Keratinocyte (primary cell): ENCODE data around the gene ENGASE. TPM values are rescaled to one million over a fixed set of nuclear protein-coding genes. Genes with fewer than 3 reads are reported as not detected.
A peak's percentile ranks its signal among the peaks of the same experiment; 100 is the strongest.

Experiments
- DNase-seq: peaks from one replicate; pipeline ENCODE4 v3.0.0-alpha.2; 2011; ENCODE audit warnings: low read depth, missing footprints, low spot score
- FAIRE-seq: peaks from 2 replicates; lab custom pipeline; 2011; peaks lifted over from hg19 to GRCh38; lab: Jason Lieb, UNC
- H2AFZ ChIP-seq: 2 replicates; pipeline ENCODE4 v1.6.0; 2012; ENCODE audit warnings: low read length, control low read depth, inconsistent platforms; ENCODE audit not compliant: control insufficient read depth
- H3K27ac ChIP-seq: 2 replicates; pipeline ENCODE4 v1.5.1; 2011; ENCODE audit warnings: low read length; ENCODE audit not compliant: control insufficient read depth, insufficient read depth
- H3K27me3 ChIP-seq: 3 replicates; pipeline ENCODE4 v1.6.0; 2011; ENCODE audit warnings: low read length; ENCODE audit not compliant: control insufficient read depth, insufficient read depth; ENCODE audit errors: extremely low read depth
- H3K36me3 ChIP-seq, 2 experiments: 2 replicates in 1 of 2; 3 replicates in 1 of 2; pipeline ENCODE4 v1.5.1; 2011; ENCODE audit warnings: low read length in 2 of 2, mild to moderate bottlenecking in 1 of 2; ENCODE audit not compliant: control insufficient read depth in 2 of 2, insufficient read depth in 2 of 2; ENCODE audit errors: extremely low read depth in 1 of 2
- H3K4me1 ChIP-seq: 3 replicates; pipeline ENCODE4 v1.5.1; 2011; ENCODE audit warnings: low read length; ENCODE audit not compliant: control insufficient read depth, insufficient read depth; ENCODE audit errors: extremely low read depth
- H3K4me2 ChIP-seq: 3 replicates; pipeline ENCODE4 v1.6.0; 2011; ENCODE audit warnings: low read depth, low read length; ENCODE audit not compliant: control insufficient read depth, insufficient read depth; ENCODE audit errors: extremely low read depth
- H3K4me3 ChIP-seq, 3 experiments: fragments of 200-600 bp in 1 of 3; sonication (generic) in 1 of 3; 2 replicates in 2 of 3; 3 replicates in 1 of 3; pipeline ENCODE4 v1.5.1; 2011 to 2016; ENCODE audit warnings: low read length in 3 of 3, mild to moderate bottlenecking in 3 of 3, control low read depth in 2 of 3, inconsistent platforms in 1 of 3, low read depth in 1 of 3, mixed read lengths in 1 of 3, mixed run types in 1 of 3, moderate library complexity in 1 of 3; ENCODE audit not compliant: control insufficient read depth in 2 of 3, insufficient read depth in 2 of 3; ENCODE audit errors: extremely low read depth in 1 of 3
- H3K79me2 ChIP-seq: 2 replicates; pipeline ENCODE4 v1.6.0; 2012; ENCODE audit warnings: low read length; ENCODE audit not compliant: control insufficient read depth, insufficient read depth
- H3K9ac ChIP-seq: 3 replicates; pipeline ENCODE4 v1.6.0; 2011; ENCODE audit warnings: low read length; ENCODE audit not compliant: control insufficient read depth, insufficient read depth; ENCODE audit errors: extremely low read depth
- H3K9me1 ChIP-seq: 3 replicates; pipeline ENCODE4 v1.6.0; 2011; ENCODE audit warnings: low read length; ENCODE audit not compliant: control insufficient read depth, insufficient read depth; ENCODE audit errors: extremely low read depth
- H3K9me3 ChIP-seq: 2 replicates; pipeline ENCODE4 v1.5.1; 2012; ENCODE audit warnings: low read depth, low read length; ENCODE audit not compliant: control insufficient read depth
- H4K20me1 ChIP-seq: 3 replicates; pipeline ENCODE4 v1.6.0; 2011; ENCODE audit warnings: low read length; ENCODE audit not compliant: control insufficient read depth, insufficient read depth; ENCODE audit errors: extremely low read depth
- CTCF ChIP-seq, 3 experiments: IDR thresholded peaks in 1 of 3; conservative IDR thresholded peaks in 1 of 3; optimal IDR thresholded peaks in 1 of 3; 2 replicates in 2 of 3; 3 replicates in 1 of 3; pipeline versions ENCODE3 to v1.5.1; 2011; ENCODE audit warnings: low read length in 3 of 3, mild to moderate bottlenecking in 3 of 3, moderate library complexity in 2 of 3, control low read depth in 1 of 3, inconsistent platforms in 1 of 3; ENCODE audit not compliant: insufficient read depth in 2 of 3; ENCODE audit errors: extremely low read depth in 1 of 3
- EZH2 ChIP-seq: IDR thresholded peaks from one replicate; pipeline ENCODE4 v1.6.1; 2012; ENCODE audit warnings: inconsistent platforms, mild to moderate bottlenecking, low read length, moderate library complexity
- dilution Hi-C: fragments of 300-500 bp; cut with MboI; formaldehyde crosslinking; loops from one replicate; pipeline ENCODE4 v1.7.0; 2020; ENCODE audit warnings: low sequenced_read_pairs; ENCODE audit not compliant: extremely low pct_ligation_motif_present
- polyA plus RNA-seq, 5 experiments: library from polyadenylated mRNA; depleted of rRNA in 3 of 5; stranded (reverse) in 3 of 5; stranded (forward) in 1 of 5; unstranded in 1 of 5; fragments of >200 nt; gene quantifications; 1 replicate in 1 of 5; 2 replicates in 3 of 5; 3 replicates in 1 of 5; pipeline versions ENCODE4 v1.2.1 to v1.2.3, GENCODE V29; 2011 to 2012; ENCODE audit warnings: missing spikeins in 2 of 5, low read depth in 1 of 5, low replicate concordance in 1 of 5

The ENGASE gene
- polyA plus RNA-seq, 1 donor (not counting 4 experiments of a cell fraction or from before 2014, with no cell fraction given), result 6.6 TPM

- TF ChIP-seq EZH2 (no peak), CTCF (optimal IDR thresholded peaks at IDR 0.05 in 1 of 3, IDR thresholded peaks at IDR 0.05 in 1 of 3, conservative IDR thresholded peaks at IDR 0.05 in 1 of 3; ENCODE audit: extremely low read depth in 1 of 3, insufficient read depth in 2 of 3, low read length in 3 of 3) (no peak)
- Histone ChIP-seq H4K20me1 (no peaks in the 10 kb centered on the region), H3K27ac (no peak overlapping the region), H3K9ac (no peak overlapping the region), H3K4me1 (no peaks in the 10 kb centered on the region), H3K9me1 (no peaks in the 10 kb centered on the region), H3K4me2 (no peak overlapping the region), H3K9me3 (no peaks in the 10 kb centered on the region), H3K79me2 (no peaks in the 10 kb centered on the region), H3K36me3 (peaks cover 19 to 21% of the 10 kb centered on the region in 2 experiments), H3K27me3 (no peaks in the 10 kb centered on the region), H2AFZ (no peak overlapping the region), H3K4me3 (no peak overlapping the region)
- FAIRE-seq (no peak), DNase-seq (no peak)
- dilution Hi-C loops, result no loop called here
These were observed 7.1 kb downstream of the ENGASE start for GRCh38 chr17:79081571-79082276.

GRCh38 chr17:79082311-79083190 lies 7.9 kb downstream of the ENGASE start:
- H3K79me2 ChIP-seq, result no peaks in the 10 kb centered on the region
- dilution Hi-C loops, result no loop called here
- H2AFZ ChIP-seq, result no peak overlapping the region
- no peak overlapping the region for H3K9ac ChIP-seq
- no peaks in the 10 kb centered on the region for H3K9me1 ChIP-seq
- TF ChIP-seq CTCF (optimal IDR thresholded peaks at IDR 0.05 in 1 of 3, IDR thresholded peaks at IDR 0.05 in 1 of 3, conservative IDR thresholded peaks at IDR 0.05 in 1 of 3; ENCODE audit: extremely low read depth in 1 of 3, insufficient read depth in 2 of 3, low read length in 3 of 3) (peak; percentile 67 to 93 (median 81)), EZH2 (no peak)
- H3K4me3 ChIP-seq, result no peak overlapping the region
- H3K9me3 ChIP-seq, result no peaks in the 10 kb centered on the region
- no peaks in the 10 kb centered on the region for H3K4me1 ChIP-seq
- FAIRE-seq (no peak), DNase-seq (no peak)
- no peaks in the 10 kb centered on the region for H3K27me3 ChIP-seq
- H3K4me2 ChIP-seq, result no peak overlapping the region
- H3K36me3 ChIP-seq, result peaks cover 21% of the 10 kb centered on the region in 2 experiments
- peaks cover 4% of the 10 kb centered on the region for H4K20me1 ChIP-seq
- no peak overlapping the region for H3K27ac ChIP-seq
